AG04450 (cell line): ENCODE measurements around the gene EHMT1. TPM values are rescaled to one million over a fixed set of nuclear protein-coding genes. Genes with fewer than 3 reads are reported as not detected.
A peak's percentile ranks its signal among the peaks of the same experiment; 100 is the strongest.

Source experiments
- CTCF ChIA-PET: fragments of 300-600, 350-600 bp; formaldehyde crosslinking; extraction: SDS; loops from one replicate; lab custom pipeline; 2022; ENCODE audit warnings: antibody characterized with exemption, inconsistent platforms; lab: Charles Lee
- POLR2A ChIA-PET: fragments of 350-600 bp; formaldehyde crosslinking; extraction: SDS; loops from one replicate; lab custom pipeline; 2021; ENCODE audit warnings: antibody characterized with exemption, inconsistent platforms; lab: Yijun Ruan, JAX
- DNase-seq: peaks from one replicate; pipeline ENCODE4 v3.0.0-alpha.2; 2011; ENCODE audit warnings: low read depth, low spot score
- H3K27ac ChIP-seq: one replicate; pipeline ENCODE4 v1.5.1; 2012; ENCODE audit warnings: low read depth, low read length, control low read depth
- H3K27me3 ChIP-seq: one replicate; pipeline ENCODE4 v1.6.0; 2012; ENCODE audit warnings: low read length; ENCODE audit not compliant: control insufficient read depth, insufficient read depth
- H3K4me3 ChIP-seq: 2 replicates; pipeline ENCODE4 v1.5.1; 2011; ENCODE audit warnings: mild to moderate bottlenecking, low read depth, low read length, control low read depth
- H3K9me3 ChIP-seq: 2 replicates; pipeline ENCODE4 v1.5.1; 2012; ENCODE audit warnings: low read length; ENCODE audit not compliant: control insufficient read depth, insufficient read depth
- CTCF ChIP-seq: IDR thresholded peaks from 2 replicates; pipeline ENCODE4 v1.5.1; 2011; ENCODE audit warnings: low read depth, low read length, control low read depth, inconsistent platforms
- polyA plus RNA-seq: library from polyadenylated mRNA; depleted of rRNA; stranded (reverse); fragments of >200 nt; gene quantifications from 2 replicates; pipeline ENCODE4 v1.2.3, GENCODE V29; 2011

EHMT1 gene
- polyA plus RNA-seq, 1 experiment, result 26.1 TPM

- no peak for TF ChIP-seq CTCF
- Histone ChIP-seq H3K4me3 (no peak overlapping the region), H3K9me3 (no peaks in the 10 kb centered on the region), H3K27ac (no peak overlapping the region), H3K27me3 (no peaks in the 10 kb centered on the region)
- no peak for DNase-seq
- ChIA-PET CTCF (interaction anchor here (1.2 kb wide), 1 partner anchor 9 kb away, joined by 4 read pairs; no protein-coding TSS in a partner anchor), POLR2A (interaction anchor here (0.6 kb wide), 1 partner anchor 20 kb away, joined by 4 read pairs; no protein-coding TSS in a partner anchor)
These were observed 44.8 kb downstream of the EHMT1 start for GRCh38 chr9:137663584-137663983.

- Histone ChIP-seq H3K9me3 (peaks cover 3% of the 10 kb centered on the region; the same call in 1 of the 2 replicates), H3K27me3 (no peaks in the 10 kb centered on the region), H3K4me3 (no peak overlapping the region), H3K27ac (no peak overlapping the region)
- ChIA-PET CTCF (interaction anchor here (0.8 kb wide), 1 partner anchor 8 kb away, joined by 3 read pairs; no protein-coding TSS in a partner anchor), POLR2A (no interaction called here)
- DNase-seq, result no peak
- TF ChIP-seq CTCF, result no peak
These were observed 45.9 kb downstream of the EHMT1 start for GRCh38 chr9:137664676-137665075.

- H3K27ac ChIP-seq, result no peak overlapping the region
- H3K4me3 ChIP-seq, result no peak overlapping the region
- DNase-seq, result no peak
- POLR2A ChIA-PET, result interaction anchor here (0.7 kb wide), 1 partner anchor 35 kb away, joined by 3 read pairs; no protein-coding TSS in a partner anchor
- no peaks in the 10 kb centered on the region for H3K27me3 ChIP-seq
- CTCF ChIA-PET, result interaction anchor here (0.6 to 0.8 kb wide), 2 partner anchors 18 to 1467 kb away, joined by 3 read pairs; no protein-coding TSS in a partner anchor
- TF ChIP-seq CTCF, result no peak
- peaks cover 3% of the 10 kb centered on the region; the same call in 1 of the 2 replicates for H3K9me3 ChIP-seq
These were observed 46.4 kb downstream of the EHMT1 start for GRCh38 chr9:137665226-137665625.

GRCh38 chr9:137665697-137666512, 47.1 kb downstream of the EHMT1 start:
- ChIA-PET CTCF (interaction anchor here (0.6 to 0.8 kb wide), 2 partner anchors 18 to 1467 kb away, joined by 3 read pairs; no protein-coding TSS in a partner anchor), POLR2A (interaction anchor here (0.7 kb wide), 1 partner anchor 34 kb away, joined by 3 read pairs; no protein-coding TSS in a partner anchor)
- DNase-seq, result no peak

More at GRCh38 chr9:137665697-137666512, 47.1 kb downstream of the EHMT1 start:
- H3K9me3 ChIP-seq, result peaks cover 3% of the 10 kb centered on the region; the same call in 1 of the 2 replicates
- H3K27ac ChIP-seq, result no peak overlapping the region
- H3K27me3 ChIP-seq, result no peaks in the 10 kb centered on the region
- H3K4me3 ChIP-seq, result no peak overlapping the region
- 0 out of 2 replicates have a peak, but pooled peaks have one; percentile 3 for TF ChIP-seq CTCF
